Measurements from ENCODE around the gene DDR1.

GRCh38 chr6:30871592-30872183, 12.6 kb upstream of the DDR1 start:
- TF ChIP-seq EZH2 (IDR thresholded peaks at IDR 0.05): no peak
- TF ChIP-seq POLR2AphosphoS5 (IDR thresholded peaks at IDR 0.05; ENCODE audit: borderline replicate concordance, low read depth, low read length): no peak
- no peak for TF ChIP-seq FOXP2 (optimal IDR thresholded peaks at IDR 0.05; ENCODE audit: control extremely low read depth, extremely low read length, insufficient read depth)
